Nephron (organoid): ENCODE data around the gene TRIM22.
"Not testable (repeated sequence)": the region's sequence is repeated elsewhere in the genome, so short reads cannot be mapped to it uniquely, and the experiment has no call there.

Experiments
- H3K27ac Mint-ChIP-seq, 3 experiments: 2 replicates each; pipeline ENCODE4 v1.8.0; 2020; ENCODE audit warnings: mixed read lengths in 3 of 3, mild to moderate bottlenecking in 2 of 3, moderate library complexity in 1 of 3
- H3K27me3 Mint-ChIP-seq: 2 replicates; pipeline ENCODE4 v1.8.0; 2021; ENCODE audit warnings: low read depth, mild to moderate bottlenecking, moderate library complexity, mixed read lengths
- H3K36me3 Mint-ChIP-seq: 2 replicates; pipeline ENCODE4 v1.8.0; 2020; ENCODE audit warnings: low read depth, mixed read lengths
- H3K4me1 Mint-ChIP-seq: 2 replicates; pipeline ENCODE4 v1.8.0; 2020; ENCODE audit warnings: mixed read lengths
- H3K4me3 Mint-ChIP-seq, 3 experiments: 2 replicates each; pipeline ENCODE4 v1.8.0; 2020; ENCODE audit warnings: mild to moderate bottlenecking in 3 of 3, mixed read lengths in 3 of 3, moderate library complexity in 2 of 3
- H3K9me3 Mint-ChIP-seq: 2 replicates; pipeline ENCODE4 v1.8.0; 2020; ENCODE audit warnings: mixed read lengths
- TF ChIP-seq, protein P1 (sequence below), 3 experiments: fragments of 200-600 bp; sonication (generic); IDR thresholded peaks; one replicate each; pipeline ENCODE4 v1.5.0; 2021; ENCODE audit warnings: antibody characterized with exemption in 3 of 3; ENCODE audit not compliant: unreplicated experiment in 3 of 3

The TRIM22 gene

GRCh38 chr11:5689551-5689983, at the start of gene TRIM22:
TSS of gene TRIM22 (plus strand) at chr11:5689790. CDS start at chr11:5696233, 6,443 bp downstream.
- Mint-ChIP-seq H3K27me3 (no peaks in the 10 kb centered on the region), H3K9me3 (peaks cover 2% of the 10 kb centered on the region), H3K27ac (peak within 1 kb of the TSS; percentile 74 to 88 (median 87)), H3K36me3 (no peaks in the 10 kb centered on the region), H3K4me1 (peaks cover 17% of the 10 kb centered on the region), H3K4me3 (peak within 1 kb of the TSS in 2 of 3 experiments; percentile 5 to 57)
- TF ChIP-seq, protein P1, sequence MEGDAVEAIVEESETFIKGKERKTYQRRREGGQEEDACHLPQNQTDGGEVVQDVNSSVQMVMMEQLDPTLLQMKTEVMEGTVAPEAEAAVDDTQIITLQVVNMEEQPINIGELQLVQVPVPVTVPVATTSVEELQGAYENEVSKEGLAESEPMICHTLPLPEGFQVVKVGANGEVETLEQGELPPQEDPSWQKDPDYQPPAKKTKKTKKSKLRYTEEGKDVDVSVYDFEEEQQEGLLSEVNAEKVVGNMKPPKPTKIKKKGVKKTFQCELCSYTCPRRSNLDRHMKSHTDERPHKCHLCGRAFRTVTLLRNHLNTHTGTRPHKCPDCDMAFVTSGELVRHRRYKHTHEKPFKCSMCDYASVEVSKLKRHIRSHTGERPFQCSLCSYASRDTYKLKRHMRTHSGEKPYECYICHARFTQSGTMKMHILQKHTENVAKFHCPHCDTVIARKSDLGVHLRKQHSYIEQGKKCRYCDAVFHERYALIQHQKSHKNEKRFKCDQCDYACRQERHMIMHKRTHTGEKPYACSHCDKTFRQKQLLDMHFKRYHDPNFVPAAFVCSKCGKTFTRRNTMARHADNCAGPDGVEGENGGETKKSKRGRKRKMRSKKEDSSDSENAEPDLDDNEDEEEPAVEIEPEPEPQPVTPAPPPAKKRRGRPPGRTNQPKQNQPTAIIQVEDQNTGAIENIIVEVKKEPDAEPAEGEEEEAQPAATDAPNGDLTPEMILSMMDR (IDR thresholded peaks at IDR 0.05; ENCODE audit: unreplicated experiment in 3 of 3): no peak

- Mint-ChIP-seq H3K27me3 (no peaks in the 10 kb centered on the region), H3K9me3 (peaks cover 2% of the 10 kb centered on the region), H3K4me1 (no peaks in the 10 kb centered on the region), H3K4me3 (no peak overlapping the region), H3K36me3 (peaks cover 7% of the 10 kb centered on the region), H3K27ac (no peak overlapping the region)
- TF ChIP-seq, protein P1 (IDR thresholded peaks at IDR 0.05; ENCODE audit: unreplicated experiment in 3 of 3): no peak
These were observed 49.6 kb upstream of the TRIM22 start for GRCh38 chr11:5639953-5640352.

DNA sequence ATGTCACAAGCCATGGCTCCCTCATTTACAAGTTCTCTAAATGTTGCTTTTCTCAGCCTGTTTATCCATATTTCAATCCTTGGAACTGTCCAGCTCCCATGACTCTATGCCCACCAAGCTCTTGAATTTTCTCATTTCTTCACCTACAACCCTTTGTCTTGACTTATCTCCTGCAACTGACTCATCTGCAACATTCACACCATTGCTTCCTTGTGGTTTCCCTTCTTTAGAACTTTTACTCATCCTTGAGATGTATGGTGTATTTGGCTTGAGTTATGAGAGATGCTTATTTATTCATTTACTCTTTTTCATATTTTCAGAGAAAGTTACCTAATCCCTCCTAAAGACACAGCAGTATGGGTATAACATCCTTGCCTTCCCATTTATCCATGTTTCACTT, 46.0 kb upstream of the TRIM22 start:
- Mint-ChIP-seq H3K36me3 (peaks cover 7% of the 10 kb centered on the region), H3K27ac (no peak overlapping the region), H3K27me3 (no peaks in the 10 kb centered on the region), H3K9me3 (peaks cover 2% of the 10 kb centered on the region), H3K4me1 (no peaks in the 10 kb centered on the region), H3K4me3 (no peak overlapping the region)
- TF ChIP-seq, protein P1 (IDR thresholded peaks at IDR 0.05; ENCODE audit: unreplicated experiment in 3 of 3): no peak

DNA sequence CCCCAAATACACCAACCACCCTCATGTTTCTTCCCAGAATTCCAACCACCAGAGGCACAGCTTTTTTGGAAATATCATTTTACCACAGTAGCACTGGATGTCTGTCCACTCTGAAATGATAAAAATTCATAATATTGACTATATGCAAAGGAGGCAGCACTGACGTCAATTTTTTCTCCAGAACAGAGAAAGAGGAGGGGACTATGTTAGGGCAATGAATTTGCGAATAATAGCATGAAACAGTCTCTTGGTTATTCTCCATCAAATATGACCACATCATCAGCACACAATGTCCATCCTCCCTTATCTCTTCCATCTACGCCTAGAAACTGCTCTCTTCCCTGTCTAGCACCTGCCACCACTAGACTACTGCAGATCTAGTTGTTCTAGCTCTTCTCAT, 43.5 kb upstream of the TRIM22 start:
- no peak overlapping the region for H3K4me3 Mint-ChIP-seq
- H3K36me3 Mint-ChIP-seq: peaks cover 2% of the 10 kb centered on the region
- no peak overlapping the region for H3K27ac Mint-ChIP-seq
- TF ChIP-seq, protein P1 (IDR thresholded peaks at IDR 0.05; ENCODE audit: unreplicated experiment in 3 of 3): no peak
- H3K9me3 Mint-ChIP-seq: no peaks in the 10 kb centered on the region
- no peaks in the 10 kb centered on the region for H3K4me1 Mint-ChIP-seq
- no peaks in the 10 kb centered on the region for H3K27me3 Mint-ChIP-seq

GRCh38 chr11:5655474-5655873, 34.1 kb upstream of the TRIM22 start:
- no peaks in the 10 kb centered on the region for H3K27me3 Mint-ChIP-seq
- H3K27ac Mint-ChIP-seq: no peak overlapping the region
- H3K4me3 Mint-ChIP-seq: no peak overlapping the region
- no peaks in the 10 kb centered on the region for H3K4me1 Mint-ChIP-seq
- peaks cover 26% of the 10 kb centered on the region for H3K9me3 Mint-ChIP-seq
- TF ChIP-seq, protein P1 (IDR thresholded peaks at IDR 0.05; ENCODE audit: unreplicated experiment in 3 of 3): no peak
- peaks cover 17% of the 10 kb centered on the region for H3K36me3 Mint-ChIP-seq

GRCh38 chr11:5656956-5657355, 32.6 kb upstream of the TRIM22 start:
- Mint-ChIP-seq H3K9me3 (peaks cover 24% of the 10 kb centered on the region), H3K36me3 (peaks cover 21% of the 10 kb centered on the region)
- not testable (repeated sequence) for H3K4me1 Mint-ChIP-seq, H3K27me3 Mint-ChIP-seq, H3K27ac Mint-ChIP-seq, H3K4me3 Mint-ChIP-seq
